Retinal pigment epithelial cell (primary cell): ENCODE measurements around the gene TCP1.
A peak's percentile ranks its signal among the peaks of the same experiment; 100 is the strongest.

ENCODE experiments used
- DNase-seq: peaks from one replicate; pipeline ENCODE4 v3.0.0-alpha.2; 2010; ENCODE audit warnings: low read depth
- H3K4me3 ChIP-seq: 2 replicates; pipeline ENCODE4 v1.5.1; 2011; ENCODE audit warnings: mild to moderate bottlenecking, low read length, control low read depth, moderate library complexity
- TF ChIP-seq, protein P1 (sequence below): conservative IDR thresholded peaks from 2 replicates; pipeline ENCODE4 v1.5.1; 2011; ENCODE audit warnings: low read depth, low read length, control low read depth, inconsistent platforms

The TCP1 gene

DNA sequence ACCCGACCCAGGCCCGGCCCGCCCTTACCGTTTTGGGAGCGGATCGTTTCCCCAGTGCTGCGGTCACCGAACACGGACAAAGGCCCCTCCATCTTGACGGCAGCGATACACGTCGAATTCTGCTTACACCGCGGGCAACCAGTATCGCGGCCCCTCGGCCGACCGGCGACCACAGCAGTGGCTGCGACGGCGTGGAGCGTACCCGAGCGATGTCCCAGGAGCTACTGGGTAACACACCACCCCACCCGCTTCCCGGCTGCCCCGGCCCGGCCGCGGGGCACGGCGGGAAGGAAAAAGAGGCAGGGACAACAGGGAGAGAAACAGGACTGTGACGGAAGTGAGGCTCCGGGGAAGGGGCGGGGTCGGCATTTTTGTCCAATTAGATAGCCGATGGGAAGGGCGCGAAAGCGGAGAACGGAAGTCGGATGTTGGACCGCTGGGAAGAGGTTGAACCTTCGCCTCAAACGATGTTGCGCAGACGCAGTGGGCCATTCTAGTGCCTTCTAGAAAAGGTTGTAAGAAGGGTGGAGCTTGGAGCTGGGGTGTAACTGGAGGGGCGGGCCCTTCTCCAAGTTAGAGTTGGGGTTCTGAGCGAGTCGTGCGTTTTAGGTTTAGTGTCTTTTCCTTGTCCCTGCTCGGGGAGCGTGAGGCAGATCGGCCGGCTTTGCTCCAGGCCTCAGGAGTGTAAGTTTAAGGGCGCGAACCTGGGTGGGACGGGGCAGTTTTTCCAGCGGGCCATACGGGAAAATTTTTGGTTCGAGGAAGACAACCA lies at the start of gene TCP1:
TSS of gene TCP1 (minus strand) at position 226 of the 772 bp plus-strand sequence. CDS start at position 92, 134 bp downstream.
- TF ChIP-seq, protein P1, sequence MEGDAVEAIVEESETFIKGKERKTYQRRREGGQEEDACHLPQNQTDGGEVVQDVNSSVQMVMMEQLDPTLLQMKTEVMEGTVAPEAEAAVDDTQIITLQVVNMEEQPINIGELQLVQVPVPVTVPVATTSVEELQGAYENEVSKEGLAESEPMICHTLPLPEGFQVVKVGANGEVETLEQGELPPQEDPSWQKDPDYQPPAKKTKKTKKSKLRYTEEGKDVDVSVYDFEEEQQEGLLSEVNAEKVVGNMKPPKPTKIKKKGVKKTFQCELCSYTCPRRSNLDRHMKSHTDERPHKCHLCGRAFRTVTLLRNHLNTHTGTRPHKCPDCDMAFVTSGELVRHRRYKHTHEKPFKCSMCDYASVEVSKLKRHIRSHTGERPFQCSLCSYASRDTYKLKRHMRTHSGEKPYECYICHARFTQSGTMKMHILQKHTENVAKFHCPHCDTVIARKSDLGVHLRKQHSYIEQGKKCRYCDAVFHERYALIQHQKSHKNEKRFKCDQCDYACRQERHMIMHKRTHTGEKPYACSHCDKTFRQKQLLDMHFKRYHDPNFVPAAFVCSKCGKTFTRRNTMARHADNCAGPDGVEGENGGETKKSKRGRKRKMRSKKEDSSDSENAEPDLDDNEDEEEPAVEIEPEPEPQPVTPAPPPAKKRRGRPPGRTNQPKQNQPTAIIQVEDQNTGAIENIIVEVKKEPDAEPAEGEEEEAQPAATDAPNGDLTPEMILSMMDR = no peak

DNA sequence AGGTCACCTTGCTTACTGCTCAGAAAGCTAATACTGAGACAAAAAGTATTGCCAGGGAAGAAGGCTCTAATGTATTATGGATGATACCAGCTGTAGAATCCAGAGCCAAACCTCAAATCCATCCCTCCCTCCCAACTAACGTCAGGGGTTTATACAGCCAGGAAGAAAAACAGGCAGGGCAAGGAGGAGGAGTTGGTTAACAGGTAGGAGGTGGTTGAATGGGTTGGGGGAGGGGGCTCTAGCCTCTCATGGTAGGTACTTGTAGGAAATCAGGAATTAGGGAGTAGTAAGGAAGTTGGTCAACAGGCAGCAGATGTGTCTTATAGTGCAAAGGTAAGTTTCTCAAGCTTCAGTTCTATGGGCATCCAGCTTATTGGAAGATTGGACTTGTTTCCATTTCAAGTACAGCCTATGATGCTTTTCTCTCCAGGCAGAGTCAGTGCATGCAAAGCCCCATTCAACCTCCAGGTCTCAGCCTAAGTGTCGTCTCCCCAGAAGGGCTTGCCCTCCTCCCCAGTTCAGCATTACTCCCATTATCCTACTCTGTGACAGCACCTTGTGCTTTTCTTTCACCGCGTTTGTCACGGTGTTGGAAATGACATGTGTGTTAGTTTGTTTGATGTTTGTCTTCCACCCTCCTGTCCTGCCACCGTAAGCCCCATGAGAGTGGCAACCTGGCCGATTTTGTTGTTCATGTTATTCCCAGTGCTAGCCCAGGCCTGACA lies 48.8 kb upstream of the TCP1 start:
- TF ChIP-seq, protein P1 = no peak
- H3K4me3 ChIP-seq = no peak overlapping the region
- no peak for DNase-seq

More for the DNA sequence above, at the start of gene TCP1:
- peak; percentile 97 for DNase-seq
- H3K4me3 ChIP-seq = peak within 1 kb of the TSS; percentile 96

DNA sequence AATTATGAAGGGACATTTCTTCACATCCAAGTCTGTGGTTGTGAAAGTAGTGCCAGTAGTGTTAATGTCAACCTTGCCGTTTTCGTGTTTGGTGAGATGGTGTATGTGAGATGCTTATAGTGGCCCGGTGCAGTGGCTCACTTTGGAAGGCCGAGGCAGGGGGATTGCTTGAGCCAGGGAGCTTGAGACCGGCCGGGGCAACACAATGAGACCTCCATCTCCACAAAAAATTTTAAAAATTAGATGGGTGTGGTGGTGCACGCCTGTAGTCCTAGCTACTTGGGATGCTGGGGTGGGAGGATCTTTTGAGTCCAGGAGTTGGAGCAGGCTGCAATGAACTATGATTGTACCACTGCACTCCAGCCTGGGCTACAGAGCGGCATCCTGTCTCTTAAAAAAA lies 48.1 kb upstream of the TCP1 start:
- H3K4me3 ChIP-seq = no peak overlapping the region
- TF ChIP-seq, protein P1 = no peak
- no peak for DNase-seq

DNA sequence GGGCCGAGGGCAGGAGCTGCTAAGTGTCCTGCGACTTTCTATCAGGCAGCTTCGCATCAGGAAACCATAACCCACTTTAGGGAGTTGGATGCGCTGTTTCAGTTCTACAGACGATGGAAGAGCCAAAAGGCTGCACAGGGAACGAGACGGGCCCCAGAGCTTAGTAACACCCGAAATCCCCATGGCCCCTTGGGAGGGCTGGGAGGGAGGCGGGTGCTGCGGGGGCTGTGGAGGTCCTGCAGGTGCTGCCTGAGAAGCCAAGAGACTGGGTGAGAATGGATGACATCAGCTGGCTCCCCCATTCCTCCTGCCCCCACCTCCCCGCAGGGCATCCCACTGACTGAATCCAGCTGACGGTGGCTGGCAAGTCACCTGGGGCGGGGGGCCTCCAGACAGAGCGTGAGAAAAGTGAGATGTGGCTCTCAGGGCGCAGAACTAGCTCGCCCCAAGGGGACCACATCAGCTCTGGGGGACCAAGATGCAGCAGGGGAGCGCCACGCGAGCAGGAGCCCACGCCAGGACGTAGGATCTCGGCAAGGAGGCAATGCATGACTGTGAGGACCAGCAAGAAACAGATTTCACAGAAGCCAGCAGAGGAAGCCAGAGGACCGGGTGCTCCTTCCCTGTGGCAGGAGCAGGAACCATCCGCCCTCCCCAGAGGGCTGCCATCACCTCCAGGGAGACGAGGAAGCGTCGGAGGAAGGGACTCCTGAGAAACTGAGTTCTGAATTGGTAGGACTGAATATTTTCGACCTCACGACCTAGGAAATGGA lies 47.5 kb upstream of the TCP1 start:
- no peak for DNase-seq
- TF ChIP-seq, protein P1 = no peak
- H3K4me3 ChIP-seq = no peak overlapping the region

DNA sequence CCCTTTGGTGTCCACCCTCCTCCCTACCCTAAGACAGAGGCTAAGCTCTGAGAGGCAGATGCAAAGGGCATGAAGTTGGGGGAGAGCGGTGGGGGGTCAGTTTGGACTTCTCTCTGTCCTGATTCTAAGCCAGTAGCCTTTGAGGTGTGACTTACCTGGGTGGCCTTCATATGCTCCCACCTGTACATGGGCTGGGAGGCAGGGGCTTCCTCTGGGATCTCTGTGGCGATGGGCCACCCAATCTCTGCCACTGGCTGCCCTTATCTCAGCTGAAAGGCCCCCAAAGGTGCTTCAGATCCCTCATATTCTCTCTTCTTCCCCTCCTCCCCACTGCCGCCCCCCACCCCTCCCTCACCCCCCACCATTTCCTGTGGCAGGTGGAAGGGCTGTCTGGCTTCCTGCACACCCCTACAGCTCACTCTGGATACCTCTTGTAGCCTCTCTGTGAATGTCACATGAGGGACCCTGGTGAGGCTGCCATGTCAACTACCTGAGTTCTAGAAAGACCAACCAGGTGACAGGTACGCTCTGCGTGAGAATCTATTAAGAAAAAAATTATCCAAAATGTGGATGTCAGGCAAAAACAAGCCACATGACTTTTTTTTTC lies 44.7 kb upstream of the TCP1 start:
- no peak for DNase-seq
- TF ChIP-seq, protein P1 = no peak
- H3K4me3 ChIP-seq = no peak overlapping the region

DNA sequence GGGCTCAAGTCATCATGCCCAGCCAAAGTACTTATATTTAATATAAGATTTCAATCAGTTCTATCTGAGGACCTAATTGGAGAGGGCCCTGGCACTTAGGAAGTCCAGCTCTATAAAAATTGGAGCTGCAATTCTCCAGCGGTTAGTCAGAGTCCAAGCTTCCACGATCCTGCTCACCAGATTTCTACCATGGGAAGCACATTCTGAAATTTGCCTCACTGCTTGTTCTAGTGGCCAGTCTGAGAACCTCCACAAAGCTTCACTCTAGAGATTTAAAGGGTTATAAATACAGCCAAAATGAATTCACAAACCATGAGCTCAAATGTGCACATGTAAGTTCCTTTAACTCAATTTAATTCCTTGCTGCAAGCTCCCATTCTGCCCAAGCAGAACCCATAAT lies 44.2 kb upstream of the TCP1 start:
- no peak for DNase-seq
- TF ChIP-seq, protein P1 = no peak
- H3K4me3 ChIP-seq = no peak overlapping the region
